ENCODE results near the gene PPT1.

- TF ChIP-seq RAD21 (IDR thresholded peaks at IDR 0.05; ENCODE audit: low read length) (no peak), CTCF (conservative IDR thresholded peaks at IDR 0.05; ENCODE audit: low read depth, low read length) (no peak), CHD1 (IDR thresholded peaks at IDR 0.05; ENCODE audit: low read depth, low read length) (no peak), RCOR1 (IDR thresholded peaks at IDR 0.05; ENCODE audit: insufficient replicate concordance, low read length) (no peak), SMC3 (IDR thresholded peaks at IDR 0.05; ENCODE audit: low read depth, low read length) (no peak), POLR2A (IDR thresholded peaks at IDR 0.05; ENCODE audit: low read depth, low read length) (no peak)
Measured at GRCh38 chr1:40105028-40105427, 8.0 kb upstream of the PPT1 start.
